ENCODE measurements around the gene CLUH. TPM values are rescaled to one million over a fixed set of nuclear protein-coding genes. Genes with fewer than 3 reads are reported as not detected.

The CLUH gene
- polyA plus RNA-seq, 10 donors: 25.3 to 43.6 (median 35.3) TPM

- DNase-seq: no peak
Measured at GRCh38 chr17:2718150-2718938, 6.8 kb upstream of the CLUH start.

- DNase-seq: no peak
Measured at GRCh38 chr17:2716649-2717048, 5.1 kb upstream of the CLUH start.

GRCh38 chr17:2713881-2714280, 2.3 kb upstream of the CLUH start:
- no peak for DNase-seq

DNA sequence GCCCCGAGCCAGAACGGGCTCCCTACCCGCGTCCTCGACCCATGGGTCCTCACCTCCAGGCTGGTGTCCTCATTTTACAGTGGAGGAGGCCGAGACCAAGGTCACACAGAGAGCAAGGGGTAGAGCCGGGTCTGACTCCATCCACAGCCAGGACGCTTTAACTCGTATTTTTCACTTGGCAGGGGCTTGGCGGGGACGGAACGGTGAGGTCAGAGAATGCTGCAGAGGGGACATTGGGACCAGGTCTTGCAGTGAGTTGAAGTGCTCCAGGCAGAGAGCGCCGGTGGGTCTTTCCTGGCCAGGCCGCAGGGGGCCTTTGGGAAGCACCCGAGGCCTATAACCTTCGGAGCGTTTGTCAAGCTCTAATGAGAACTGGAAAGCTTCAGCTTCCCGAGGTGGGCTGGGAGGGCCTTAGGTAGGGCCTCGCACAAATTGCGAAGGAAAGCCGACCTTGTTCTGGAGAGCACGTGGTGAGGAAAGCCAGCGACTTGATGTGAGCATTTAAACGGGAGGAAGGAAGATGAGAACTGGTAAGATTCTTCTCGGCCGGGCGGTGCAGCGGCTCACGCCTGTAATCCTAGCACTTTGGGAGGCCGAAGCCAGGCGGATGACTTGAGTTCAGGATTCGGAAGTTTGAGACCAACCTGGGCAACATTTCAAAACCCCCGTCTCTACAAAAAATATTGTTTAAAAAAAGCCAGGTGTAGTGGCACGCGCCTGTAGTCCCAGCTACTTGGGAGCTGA, 908 bp upstream of the CLUH start:
- DNase-seq: peak in 1 of 3 donors; percentile 52

GRCh38 chr17:2710803-2711607, 559 bp downstream of the CLUH start:
- no peak for DNase-seq

- DNase-seq: no peak
Measured at GRCh38 chr17:2710071-2710802, 1.3 kb downstream of the CLUH start.

- DNase-seq: no peak
Measured at GRCh38 chr17:2709183-2709661, 2.3 kb downstream of the CLUH start.

DNA sequence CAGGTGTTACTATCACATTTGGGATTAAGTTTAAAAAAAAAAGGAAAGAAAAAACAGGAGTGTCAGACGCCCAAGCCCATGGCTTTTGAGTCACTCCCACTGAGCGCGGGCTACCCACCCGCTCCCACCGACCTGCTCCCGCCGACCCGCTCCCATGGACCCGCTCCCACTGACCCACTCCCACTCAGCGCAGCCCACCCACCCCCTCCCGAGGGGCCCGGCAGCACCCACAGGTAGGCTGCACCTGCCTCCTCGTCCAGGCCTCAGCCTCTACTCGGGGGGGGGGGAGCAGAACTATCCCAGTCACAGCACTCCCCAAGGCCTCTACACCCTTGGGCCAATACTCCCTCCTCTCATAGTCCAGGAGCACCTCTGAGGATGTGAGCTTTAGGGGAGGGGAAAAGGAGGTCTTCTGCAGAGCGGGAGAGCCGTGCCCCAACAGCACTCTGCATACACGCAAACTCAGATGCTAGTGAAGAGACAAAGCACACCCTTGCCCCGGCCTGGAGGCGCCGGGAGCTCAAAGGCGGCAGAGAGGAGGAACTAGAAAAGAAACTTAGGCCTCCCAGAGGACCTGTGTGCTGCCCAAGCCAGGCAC, 2.9 kb downstream of the CLUH start:
- no peak for DNase-seq

DNA sequence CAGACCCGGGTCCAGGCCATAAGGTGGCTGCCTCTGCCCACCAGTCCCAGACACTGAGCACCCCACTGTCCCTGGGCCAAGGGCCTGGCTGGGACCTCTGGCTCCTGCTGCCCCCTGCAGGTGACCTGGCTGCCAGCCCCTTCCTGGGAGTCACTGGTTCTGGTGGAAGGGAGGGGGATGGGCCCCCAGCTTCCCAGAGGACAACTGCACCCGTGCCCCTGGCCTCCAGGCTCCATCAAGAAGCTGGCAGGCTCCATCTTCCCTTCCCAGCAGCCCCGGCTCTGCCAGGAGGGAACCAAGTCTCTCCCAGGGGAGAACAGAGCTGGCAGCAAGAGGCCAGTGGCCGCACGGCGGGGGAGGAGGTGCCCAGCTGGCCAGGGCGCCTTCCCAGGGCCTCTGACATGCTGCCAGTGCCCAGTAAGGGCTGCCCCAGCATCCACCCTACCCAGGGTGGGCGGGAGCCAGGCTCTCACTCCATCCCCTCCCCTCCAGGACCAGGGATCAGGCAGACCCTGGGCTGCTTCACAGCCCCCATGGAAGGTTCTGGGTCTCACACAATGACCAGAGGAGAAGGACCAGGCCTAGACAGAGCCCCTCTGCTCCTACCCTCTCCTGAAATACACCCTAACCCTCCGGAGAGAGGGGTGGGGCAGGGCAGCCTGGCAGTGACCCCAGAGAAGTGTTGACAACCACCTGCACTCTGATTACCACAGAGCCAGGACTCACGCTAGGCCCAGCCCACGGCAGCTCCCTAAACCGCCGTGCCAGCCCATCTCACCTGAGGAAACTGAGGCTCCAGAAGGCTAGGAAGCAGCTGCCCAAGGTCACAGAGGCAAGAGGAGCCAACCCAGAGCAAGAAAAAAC, 3.6 kb downstream of the CLUH start:
- DNase-seq: no peak

DNA sequence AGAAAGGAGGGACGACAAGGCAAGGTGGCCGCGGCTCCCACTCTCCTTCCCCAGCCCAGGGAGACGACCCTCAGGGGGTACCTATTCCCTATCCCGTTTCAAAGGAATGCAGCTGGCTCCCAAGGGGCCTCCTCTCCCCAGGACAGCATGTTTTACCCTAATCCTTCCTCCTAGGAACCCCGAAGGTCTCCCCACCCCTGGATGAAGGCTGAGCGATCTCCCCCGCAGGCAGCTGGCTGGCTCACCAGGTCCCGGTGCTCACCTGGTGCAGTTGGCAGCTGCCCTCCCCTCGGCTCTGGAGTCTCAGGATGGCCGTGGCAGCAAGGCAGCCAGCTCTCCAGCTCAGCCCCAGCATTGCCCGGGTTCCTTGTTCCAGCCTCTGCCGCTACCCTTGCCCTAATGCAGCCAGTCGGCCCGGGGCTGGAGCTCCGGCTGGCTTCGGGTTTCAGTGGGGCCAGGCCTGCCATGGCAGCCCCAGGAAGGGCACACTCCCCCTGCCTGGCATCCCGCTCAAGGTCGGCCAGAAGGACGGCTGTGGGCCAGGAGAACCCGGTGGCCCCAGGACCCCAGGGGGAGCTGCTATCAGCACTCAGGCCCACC, 4.6 kb downstream of the CLUH start:
- DNase-seq: no peak

GRCh38 chr17:2705888-2706795, 5.4 kb downstream of the CLUH start:
- no peak for DNase-seq

DNA sequence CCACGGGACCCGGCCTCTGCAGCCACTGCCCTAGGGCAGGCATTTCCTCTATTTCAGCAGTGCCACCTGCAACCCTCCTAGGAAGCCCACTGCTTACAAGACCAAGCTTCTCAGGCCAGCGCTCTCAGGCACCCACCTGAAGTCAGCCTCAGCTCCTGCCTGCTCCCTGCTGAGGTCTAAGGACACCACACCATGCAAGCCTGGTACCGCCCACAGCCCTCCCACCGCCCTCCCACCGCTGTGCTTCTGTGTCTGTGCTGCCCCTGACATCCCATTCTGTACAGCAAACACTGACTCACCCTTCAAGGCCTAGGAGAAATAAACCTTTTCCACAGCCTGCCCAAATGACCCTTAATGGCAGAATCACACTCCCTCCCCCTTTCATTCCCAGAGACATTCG, 6.3 kb downstream of the CLUH start:
- no peak for DNase-seq

DNA sequence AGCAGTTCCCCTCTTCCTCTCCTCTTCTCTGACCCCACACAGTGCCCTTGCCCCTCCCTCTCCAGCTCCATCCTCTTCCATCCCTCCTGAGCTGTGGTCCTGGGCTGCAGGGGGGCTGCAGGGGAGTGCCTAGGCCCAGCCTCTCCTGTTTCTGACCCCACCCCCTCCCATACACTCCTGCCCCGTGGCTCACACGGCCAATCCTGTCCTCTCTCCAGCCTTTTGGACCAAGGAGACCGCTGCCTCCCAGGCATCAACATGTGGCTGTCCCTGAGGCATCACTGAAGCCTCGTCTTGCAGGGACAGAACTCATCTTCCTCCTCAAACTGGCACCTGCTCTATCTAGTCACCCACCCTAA, 6.7 kb downstream of the CLUH start:
- DNase-seq: no peak

DNA sequence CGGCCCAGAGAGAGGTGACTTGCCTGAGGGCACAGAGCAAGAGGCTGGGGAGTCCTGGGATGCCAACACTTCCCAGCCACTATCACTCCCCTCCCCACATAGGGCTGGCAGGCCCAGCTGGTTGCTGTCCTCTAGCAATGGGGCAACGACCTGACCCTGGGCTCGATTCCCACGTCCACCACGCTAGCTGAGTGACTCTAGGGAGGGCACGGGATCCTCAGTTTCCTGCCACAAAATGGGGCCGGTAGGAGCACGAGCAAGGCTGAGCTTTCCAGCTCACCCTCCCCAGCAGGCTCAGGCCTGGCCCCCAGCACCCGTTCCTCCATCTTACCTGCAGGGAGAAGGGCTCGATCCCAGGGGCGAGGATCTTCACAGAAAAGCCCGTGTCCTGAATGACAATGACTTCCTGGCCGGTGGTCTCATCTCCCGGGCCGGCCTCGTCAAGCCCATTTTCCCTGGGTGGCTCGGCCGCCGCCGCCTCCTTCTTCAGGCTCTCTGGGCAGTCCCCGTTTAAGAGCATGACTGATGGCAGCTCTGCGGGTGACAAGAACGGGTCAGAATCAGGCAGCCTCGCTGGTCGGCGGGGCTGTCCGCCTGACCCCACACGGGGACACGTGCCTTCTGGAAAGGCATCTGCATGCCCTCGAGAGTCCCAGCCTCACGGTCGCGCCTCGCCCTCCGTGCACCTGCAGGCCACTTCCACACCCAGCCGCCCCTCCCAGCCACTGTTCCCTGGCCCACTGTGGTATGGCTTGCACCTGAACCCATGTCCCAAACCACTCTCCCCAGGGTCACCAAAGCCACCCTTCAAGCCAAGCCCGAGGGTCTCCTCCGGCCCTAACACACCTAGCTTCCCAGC, 7.3 kb downstream of the CLUH start:
- no peak for DNase-seq

DNA sequence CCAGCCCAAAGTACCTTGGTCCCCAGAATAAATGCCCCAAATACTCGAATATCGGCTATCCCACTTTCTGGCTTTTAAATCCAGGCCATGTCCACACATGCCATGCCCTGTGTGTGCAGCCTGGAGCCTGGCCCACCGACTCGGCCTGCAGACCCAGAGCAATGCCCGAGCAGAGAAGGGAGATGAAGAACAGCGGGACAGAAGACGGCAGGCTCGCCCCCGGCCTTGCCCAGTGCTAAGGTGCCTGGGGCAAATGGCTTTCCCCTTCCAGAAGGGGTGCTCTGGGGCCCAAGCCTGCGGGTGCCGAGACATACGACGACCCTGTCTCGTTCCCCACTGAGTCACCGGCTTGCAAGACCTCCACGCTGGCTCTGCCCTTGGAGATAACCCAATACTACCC, 8.0 kb downstream of the CLUH start:
- no peak for DNase-seq

DNA sequence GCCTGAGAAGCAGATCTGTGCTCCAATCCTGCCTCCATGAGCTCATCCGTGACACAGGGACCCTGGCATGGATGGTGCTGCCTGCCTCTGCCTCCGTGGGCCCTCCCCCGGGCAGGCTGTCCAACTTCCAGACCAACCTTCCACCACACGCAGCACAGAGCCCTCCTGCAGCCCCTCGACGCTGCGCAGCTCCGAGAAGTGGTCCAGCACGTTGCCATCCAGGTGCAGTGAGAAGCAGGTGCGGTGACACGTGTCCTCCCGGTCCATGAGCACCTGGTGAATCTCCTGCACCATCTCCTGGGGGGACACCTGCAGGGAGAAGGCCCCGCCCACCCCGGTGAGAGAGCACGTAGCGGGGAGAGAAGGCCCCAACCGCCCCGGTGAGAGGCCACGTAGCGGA, 8.4 kb downstream of the CLUH start:
- no peak for DNase-seq

DNA sequence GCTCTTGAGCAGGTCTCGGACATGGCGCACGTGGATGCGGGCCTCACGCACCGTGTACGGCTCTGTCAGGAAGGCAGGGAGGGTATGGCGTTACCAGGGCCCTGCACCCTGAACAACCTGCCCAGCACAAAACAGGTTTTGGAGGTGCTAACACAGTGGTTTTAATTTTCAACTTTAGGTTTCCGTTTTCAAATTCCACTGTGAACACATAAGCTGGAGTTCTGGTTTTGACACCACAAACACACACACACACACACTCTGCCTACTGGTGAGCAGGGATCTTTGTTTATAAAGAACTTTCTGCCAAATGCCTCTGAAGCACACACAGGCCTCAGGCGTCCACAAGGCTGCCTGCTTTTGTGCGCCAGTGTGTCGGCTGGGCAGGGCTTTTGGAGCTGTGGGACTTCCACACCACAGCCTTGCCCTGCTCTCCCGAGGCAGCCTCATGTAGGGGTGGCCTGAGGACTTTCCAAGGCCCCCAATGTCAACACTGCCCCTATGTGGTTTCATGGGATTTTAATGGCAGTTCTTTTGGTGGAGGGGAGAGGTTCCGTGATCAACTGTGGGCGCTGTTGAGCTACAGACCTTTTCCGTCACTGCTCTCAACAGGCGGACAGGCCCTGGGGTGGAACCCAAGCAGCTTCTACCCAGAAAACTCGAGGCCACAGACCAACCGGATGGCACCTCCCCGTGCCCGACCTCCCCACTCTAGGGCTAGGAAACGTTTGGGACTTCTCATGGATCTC, 9.4 kb downstream of the CLUH start:
- no peak for DNase-seq
